GM21381 (cell line): ENCODE results near the gene DKK3.

Source experiments
- ATAC-seq: cut with Tn5 transposase; IDR thresholded peaks from one replicate; pipeline ENCODE4 v1.9.1; 2021; ENCODE audit warnings: mild to moderate bottlenecking, moderate library complexity; ENCODE audit not compliant: unreplicated experiment

DKK3 gene

DNA sequence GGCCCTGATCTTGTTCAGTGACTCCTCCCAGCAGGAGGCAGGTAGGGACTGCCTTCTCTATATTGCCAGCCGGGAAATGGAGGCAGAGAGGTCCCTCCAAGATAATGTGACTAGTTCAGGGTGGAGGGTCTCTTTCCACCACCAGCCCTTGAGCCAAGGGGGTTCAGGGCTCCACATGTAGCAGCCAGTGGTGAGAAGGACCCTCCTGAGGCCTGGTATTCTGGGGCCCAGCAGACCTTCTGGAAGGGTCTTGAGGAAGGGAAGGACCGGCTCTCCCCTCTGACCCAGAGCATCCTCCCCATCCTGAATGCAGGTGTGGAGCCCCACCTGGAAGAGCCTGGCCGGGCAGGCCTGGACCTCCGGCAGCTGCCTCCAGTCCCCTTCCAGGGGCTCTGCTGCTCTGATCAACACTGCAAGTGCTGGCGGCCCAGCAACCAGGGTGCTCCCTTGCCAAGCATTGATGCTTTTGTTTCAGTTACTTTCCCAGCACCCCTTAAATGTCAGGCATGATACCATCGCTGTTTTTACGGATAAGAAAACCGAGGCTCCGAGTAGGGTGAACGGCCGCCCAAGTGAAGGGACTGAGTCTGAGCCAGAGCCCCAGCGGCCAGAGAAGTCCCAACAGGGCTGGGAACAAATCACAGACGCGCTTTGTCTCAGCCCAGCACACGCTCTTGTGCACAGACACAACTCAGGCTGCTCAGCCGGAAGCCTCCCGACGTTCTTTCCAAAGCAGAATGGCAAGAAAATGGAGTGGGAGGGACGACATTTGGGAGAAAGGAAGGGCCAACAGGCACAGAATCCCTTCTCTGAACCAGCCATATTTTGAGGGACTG lies 38.8 kb downstream of the DKK3 start:
- ATAC-seq, result no peak

DNA sequence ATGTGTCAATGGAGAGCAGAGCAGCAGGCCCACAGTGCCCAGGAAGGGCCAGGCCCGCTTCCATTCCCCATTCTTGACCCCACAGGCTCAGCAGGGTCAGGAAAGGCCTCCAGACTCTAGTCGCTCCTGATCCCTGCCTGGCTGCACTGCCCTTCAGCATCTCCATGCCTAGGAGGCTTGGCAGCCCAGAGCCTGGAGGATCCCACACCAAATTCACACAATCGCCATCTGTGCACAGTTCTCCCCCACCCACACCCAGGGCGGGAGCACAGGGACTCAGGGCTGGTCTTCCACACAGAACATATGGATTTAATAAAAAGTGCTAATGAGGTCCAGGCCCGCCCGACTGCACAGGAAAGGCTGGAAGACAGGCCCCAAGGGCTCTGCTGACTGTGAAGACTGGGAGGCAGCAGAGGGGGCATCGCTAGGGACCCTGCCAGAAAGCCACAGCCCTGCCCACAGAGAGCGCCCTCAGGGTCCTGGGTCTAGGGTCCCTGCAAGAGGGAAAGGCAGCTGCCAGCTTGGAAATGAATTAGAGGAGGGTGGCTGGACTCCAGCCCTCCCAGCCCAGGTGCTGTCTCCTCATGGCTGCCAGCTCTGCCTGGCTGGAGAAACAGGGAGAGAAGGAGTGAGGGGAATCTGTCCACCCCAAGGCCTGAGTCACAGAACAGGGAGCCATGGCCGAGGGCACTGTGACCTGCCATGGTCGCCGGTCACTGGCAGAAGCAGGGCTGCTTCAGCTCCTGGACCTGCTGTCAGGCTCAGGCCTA lies 39.7 kb downstream of the DKK3 start:
- no peak for ATAC-seq

DNA sequence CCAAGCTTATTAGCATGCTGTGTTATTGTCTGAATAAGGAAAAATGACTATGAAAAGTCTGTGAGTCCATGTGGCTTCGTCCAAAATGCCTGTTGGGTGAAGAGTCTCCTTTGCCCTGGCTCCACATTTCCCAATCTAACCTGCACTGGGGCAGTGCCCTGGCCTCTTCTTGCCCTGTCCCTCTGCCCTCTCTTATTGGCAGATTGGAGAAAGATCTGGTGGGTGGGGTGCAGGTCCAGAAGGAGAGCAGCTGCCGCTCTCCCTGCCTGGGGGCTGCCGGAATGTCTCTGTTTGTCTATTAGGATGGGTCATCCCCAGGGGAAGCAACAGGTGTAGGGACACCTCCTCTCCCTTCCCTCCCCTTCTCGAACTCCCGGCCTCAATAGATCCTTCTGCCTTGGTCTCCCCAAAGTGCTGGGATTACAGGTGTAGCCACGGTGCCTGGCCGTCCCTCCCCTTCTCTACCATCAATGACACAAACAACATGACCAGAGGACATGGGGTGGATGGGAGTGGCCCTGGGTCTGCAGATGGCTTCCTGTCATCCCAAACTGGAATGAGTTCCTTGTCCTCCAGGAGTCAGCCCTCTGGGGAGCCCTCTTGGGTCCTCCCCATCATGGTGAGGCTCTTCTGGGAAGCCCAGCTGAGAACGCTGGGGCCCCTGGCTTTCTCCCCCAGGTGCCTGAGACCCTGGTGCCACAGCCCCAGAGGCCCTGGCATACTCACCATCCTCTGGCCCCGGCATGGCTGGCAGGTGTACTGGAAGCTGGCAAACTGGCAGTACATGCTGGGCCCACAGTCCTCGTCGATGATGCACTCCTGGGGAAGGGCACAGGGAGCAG lies 40.5 kb downstream of the DKK3 start:
- no peak for ATAC-seq

DNA sequence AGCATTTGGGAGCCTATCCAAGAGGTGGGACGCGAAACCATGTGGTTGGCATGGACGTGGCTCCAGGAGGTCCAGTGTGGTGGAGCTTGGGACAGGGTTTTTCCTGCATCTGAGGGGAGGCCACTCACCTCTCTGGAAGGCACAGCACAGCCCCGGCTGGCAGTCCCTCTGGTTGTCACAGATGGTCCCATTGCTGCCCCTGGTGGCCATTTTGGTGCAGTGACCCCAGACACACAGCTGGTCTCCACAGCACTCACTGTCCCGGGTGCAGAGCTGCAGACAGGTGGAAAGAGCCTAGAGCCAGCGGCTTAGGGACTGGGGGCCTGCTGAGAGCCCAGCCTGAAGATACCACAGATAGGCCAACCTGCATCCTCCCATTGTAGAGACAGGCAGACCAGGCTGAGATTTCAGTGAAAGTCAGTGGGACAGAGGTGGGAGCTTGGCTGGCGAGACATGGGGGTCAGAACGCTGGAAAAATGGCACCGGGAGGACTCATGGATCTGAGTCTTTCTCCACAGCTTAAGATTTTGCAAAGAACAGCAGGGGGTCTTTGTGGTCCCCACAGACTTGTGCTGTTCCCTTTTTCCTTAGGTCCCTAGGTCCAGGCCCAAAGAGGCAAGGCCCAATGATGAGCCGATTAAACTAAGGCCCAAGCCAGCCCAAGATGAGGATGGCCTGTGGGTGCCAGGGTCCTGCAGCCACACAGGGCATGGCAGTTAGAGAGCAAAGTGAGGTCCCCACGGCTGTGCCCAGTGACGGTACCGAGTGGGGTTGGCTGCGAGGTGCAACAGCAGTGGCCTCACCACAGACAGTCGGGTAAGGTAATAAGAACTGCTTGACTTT lies 41.4 kb downstream of the DKK3 start:
- ATAC-seq, result peak; percentile 94

DNA sequence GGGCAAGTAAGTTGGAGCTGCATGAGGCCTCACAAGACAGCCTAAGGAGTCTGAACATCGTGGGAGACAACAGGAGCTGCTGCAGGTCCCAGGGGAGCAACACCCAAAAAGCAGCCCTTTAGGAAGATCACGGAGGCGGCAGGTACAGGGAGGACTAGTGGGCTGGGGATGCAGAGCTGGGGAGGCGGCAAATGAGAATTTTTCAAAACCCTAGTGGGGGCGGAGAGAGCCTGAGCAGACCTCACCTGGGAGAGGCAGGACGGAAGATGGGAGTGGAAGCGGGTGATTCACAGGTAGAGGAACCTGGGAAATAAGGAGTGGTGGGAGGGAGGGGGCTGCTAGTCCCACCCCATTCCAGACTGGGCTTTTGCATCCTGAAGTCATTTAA lies 42.1 kb downstream of the DKK3 start:
- ATAC-seq, result no peak

DNA sequence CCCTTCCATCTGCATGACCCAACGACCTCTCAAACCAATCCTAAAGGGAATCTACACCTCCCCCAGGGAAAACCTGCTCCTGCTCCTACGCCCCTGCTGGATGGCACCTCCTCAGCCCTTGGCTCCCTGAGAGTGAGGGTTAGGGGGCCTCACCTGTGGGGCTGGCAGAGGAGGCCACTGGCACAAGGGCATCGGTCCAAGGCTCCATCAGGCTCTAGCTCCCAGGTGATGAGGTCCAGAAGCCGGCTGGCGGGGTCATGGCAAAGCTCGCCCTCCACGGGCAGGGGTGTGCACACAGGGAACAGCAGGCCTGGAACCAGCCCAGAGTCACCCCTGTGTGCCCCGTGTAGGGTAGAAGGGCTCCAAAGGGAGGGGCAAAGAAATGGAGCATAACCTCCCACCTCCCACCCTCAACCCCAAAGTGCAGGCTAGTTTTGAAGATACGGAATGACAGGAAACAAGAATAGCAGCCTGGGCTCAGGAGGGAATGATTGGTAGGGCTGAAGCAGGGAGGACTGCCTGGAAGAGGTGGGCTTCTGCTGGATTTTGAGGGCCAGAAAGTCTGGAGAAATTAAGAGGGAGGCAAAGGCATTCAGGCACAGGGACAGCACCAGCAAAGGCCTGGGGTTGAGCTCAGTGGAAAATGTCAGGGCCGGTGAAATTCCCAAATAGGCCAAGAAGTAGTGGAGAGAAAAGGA lies 42.6 kb downstream of the DKK3 start:
- no peak for ATAC-seq

DNA sequence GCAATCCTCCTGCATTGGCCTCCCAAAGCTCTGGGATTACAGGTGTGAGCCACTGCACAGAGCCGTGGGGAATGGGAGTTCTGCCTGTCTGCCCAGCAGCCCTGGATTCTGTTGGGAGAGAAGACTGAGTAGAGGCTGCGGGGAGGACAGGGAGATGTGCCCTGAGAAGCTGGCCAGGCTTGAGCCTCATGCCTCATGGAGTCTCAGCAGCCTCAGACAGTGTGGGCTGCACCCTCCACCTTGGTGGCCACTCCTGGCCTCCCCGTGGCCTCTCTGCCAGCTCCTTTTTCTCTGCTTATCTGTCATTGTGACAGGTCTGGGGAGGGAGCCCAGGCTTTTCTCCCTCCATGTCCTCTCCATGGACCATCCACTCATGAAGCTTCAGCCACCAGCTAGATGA lies 43.2 kb downstream of the DKK3 start:
- no peak for ATAC-seq

DNA sequence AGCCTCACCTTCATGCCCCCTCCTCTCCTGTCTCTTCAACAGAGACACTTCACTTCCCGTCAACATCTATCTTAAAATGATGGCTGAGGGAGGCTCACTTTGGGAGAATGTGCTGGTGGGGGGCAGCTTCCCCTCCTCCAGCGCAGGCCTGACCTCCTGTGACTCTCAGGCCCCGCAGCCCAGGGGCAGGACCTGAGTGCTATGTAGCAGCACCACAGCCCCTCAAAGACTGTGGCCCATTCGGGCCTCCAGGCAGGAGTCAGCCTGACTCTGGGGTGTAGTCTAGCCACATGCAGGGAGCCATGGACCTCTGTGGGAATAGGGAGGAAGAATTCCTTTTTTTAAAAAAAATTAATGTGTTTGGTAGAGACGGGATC lies 43.7 kb downstream of the DKK3 start:
- ATAC-seq, result no peak

DNA sequence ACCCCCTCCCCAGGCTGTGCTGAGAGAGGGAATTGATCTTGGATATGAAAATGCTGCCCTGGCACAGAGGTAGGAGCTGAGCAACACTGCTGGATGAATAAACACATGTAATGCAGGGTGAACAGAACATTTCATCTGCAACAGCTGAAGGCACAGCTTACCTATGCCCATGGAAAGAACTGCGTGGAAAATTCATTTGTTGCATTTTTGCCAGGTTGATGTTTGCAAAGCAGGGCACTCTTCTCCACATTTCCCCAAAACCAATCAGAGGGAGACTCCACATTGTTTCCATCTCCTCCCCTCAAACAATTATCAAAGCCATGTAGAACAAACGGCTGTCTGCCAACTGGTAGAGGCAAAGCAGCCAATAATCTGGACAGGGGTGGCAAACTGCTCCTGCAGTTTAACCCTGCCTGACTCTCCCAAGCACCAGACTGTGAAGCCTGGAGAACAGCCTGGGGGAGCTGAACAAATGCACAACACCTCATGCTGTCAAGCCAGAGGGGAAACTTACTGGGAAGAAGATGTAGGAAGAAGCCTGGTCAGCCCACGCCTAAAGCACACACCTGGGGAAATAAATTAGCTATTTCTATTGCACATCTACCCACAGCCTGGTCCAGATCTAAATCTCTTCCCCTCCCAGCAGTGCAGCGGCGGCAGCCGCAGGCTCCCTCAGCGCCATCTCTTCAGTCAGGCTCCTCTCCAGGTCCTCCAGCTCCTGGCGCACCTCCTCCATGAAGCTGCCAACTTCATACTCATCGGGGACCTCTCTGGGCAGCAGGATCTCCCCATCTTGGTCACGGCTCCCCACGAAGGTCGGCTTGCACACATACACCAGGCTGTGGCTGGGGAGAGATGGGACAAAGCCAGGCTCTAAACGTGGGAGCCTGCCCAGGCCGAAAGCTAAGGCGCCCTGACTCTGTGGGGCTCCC lies 44.3 kb downstream of the DKK3 start:
- no peak for ATAC-seq

DNA sequence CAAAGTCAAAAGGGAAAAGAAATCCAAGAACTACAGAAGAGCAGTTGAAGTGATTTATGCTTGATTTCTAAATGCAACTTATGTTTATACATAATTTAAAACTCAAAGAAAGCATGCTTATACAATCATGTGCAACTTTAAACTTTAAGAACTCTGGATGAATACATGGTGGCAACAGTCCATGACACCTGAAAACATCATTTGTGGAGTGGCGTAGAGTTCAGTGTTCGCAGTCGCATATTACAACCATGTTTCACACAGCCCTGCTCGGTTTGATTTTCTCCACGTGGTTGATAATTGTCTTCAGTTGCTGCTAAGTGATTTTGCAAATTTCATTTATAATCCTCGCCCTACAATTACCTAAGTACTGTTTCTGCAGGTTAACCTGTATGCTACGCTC lies 45.4 kb downstream of the DKK3 start:
- ATAC-seq, result no peak

DNA sequence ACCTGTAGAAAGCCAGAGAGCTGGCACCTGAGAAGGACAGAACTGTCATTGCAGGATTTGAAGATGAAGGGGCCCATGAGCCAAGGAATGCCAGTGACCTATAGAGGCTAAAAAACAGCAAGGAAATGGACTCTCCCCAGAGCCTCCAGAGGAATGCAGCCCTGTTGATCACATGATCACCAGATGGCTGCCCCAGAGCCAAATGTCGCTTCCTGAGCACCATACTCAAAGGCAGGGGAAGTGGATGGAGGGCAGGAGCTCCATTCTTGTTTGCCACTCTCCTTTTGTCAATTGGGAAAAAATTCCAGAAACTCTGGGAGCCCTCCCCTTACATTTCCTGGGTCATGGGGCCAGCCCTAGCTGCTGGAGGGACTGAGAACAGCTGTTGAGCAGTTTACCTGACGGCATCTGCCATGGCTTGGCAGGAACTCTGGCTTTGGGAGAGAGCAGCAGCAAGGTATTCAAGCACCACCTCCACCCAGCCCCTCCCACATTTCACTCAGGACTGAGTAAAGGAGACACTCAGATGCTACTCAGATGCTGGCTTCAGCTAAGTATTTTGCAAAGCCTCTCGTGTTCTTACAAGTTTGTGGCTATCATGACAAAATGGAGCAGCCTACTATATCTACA lies 46.9 kb downstream of the DKK3 start:
- no peak for ATAC-seq

DNA sequence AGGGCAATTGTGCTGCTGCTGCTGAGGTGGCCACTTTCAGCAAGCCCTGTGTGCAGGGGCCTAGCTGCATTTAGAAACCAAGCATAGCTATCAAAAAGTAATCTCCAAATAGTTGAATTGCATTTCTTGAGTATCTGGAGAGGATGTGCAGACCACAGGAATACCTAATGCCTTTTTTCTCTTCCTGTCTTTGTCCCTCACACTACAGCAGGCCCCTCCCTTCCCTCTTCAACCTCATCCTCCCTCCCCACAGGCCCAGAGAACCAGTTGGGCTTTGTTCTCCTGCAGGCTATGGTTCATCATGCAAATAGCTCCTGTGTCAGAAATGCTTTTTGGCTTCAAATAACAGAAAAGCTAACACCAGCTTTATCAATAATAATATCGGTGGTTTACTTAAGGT lies 47.7 kb downstream of the DKK3 start:
- no peak for ATAC-seq

DNA sequence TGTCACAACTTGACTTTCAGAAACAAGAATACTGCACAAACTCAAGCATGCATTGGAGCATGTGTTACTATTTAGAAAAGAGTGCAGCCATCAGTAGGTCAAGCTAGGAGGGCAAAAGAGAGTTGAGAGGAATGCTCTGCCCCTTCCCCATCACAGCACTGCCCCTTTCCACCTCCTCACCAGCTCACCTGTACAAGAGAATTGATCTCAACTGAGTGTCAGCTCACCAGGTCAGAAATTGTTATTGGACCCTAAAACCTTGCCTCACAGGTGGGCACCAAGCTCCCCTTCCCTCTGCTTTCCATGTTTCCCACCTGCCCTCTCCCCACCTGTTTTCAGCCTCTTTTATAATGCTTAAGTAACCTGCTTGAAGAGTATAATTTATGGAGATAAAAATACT lies 48.8 kb downstream of the DKK3 start:
- no peak for ATAC-seq

DNA sequence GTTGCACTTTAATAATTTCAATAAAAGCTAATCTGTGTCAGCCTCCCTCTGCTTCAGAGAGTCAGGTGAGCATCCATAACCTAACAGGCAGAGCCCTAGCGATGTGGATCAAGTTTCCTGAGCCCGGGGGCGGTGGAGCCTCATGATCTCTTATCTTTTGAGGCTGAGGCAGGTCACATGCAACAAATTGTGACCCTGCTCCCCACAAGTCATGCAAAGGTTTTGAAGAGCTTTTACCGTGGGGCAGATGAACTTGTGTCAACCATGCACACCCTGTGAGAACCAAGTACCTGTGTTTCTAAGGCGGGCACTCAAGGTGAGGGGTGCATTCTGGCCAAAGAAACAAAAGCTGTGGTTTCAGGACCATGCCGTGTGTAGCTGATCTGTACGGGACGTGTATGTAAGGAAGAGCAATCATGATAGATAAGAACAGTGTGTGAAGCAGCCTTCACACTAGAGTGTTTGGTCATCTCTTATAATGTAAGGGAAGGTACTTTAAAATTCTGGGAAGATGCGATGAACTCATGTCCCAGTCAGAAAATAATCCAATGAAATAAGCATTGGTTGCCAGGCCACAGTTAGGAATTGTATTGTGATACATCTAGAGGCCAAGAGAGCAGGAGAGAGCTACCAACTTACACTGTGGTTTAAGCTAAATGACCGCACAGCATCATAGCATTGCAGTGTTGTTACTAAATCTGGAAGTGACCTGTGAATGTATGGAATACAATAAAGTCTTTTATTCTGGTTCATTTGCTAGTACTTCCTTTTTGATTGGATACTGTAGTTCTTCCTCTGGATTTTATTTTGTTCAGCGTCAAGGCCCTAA lies 49.8 kb downstream of the DKK3 start:
- ATAC-seq, result no peak

DNA sequence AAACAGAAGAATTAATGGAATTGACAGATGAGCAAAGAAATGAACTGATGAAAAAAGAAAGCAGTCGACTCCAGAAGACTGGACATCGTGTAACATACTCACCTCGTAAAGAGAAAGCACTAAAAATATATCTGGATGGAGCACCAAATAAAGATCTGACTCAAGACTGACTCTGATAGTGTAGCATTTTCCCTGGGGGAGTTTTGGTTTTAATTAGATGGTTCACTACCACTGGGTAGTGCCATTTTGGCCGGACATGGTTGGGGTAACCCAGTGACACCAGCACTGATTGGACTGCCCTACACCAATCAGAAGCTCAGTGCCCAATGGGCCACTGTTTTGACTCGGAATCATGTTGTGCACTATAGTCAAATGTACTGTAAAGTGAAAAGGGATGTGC lies 52.4 kb downstream of the DKK3 start:
- ATAC-seq, result no peak

DNA sequence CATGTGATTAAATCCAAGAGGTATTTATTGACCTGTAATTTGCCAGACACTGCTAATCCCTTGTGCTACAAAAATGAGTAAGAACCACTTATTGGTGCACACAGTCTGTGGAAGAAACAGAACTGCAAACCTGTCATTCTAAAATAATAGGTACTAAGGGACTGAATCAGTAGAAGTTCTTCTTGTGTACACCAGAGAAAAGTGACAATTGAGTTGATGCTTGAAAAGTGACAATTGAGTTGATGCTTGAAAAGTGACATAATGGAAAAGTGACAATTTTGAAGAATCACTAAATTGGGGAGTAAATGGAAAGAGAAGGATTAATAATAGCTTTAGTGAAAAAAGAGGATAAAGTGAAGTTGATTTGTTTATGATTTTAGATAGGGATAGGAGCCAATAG lies 56.4 kb downstream of the DKK3 start:
- ATAC-seq, result no peak

DNA sequence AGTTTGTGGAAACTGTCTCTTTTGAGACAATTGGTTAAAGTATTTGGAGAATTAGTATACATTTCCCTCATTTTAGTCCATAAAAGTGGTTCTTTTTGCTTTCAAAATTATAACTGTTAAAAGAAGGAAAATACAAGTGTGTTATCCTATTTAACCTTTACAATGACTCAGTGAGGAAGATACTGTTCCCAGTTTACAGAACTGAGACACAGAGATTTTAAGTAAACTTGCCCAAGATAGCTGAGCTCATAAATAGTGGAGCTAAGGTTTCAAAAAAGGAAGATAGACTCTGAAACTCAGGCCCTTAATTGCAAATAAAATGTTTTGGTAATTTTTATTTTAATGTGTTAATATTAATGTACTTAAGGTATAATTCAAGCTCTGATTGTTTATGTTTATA lies 58.9 kb downstream of the DKK3 start:
- no peak for ATAC-seq
